ENCODE measurements around the gene SURF2.
"Not testable (repeated sequence)": the region's sequence is repeated elsewhere in the genome, so short reads cannot be mapped to it uniquely, and the experiment has no call there.

The SURF2 gene

GRCh38 chr9:133356391-133357091 is at the start of gene SURF2, which contains the start of gene SURF1:
TSS of gene SURF2 (plus strand) at chr9:133356550. CDS start at chr9:133356593, 43 bp downstream.
TSS of gene SURF1 (minus strand) at chr9:133356487. CDS start at chr9:133356453, 34 bp downstream.
- peak; percentile 65 to 78 for DNase-seq (ENCODE audit: low read depth in 2 of 2, low spot score in 1 of 2)

- DNase-seq (ENCODE audit: low read depth in 2 of 2, low spot score in 1 of 2): no peak
Measured at GRCh38 chr9:133307301-133307700, 49.0 kb upstream of the SURF2 start.

GRCh38 chr9:133309608-133310007 is 46.7 kb upstream of the SURF2 start:
- DNase-seq (ENCODE audit: low read depth in 2 of 2, low spot score in 1 of 2): no peak

GRCh38 chr9:133315997-133316396 is 40.4 kb upstream of the SURF2 start:
- DNase-seq (ENCODE audit: low read depth in 2 of 2, low spot score in 1 of 2): no peak

- not testable (repeated sequence) for DNase-seq (ENCODE audit: low read depth in 2 of 2, low spot score in 1 of 2)
Measured at GRCh38 chr9:133317551-133317950, 38.8 kb upstream of the SURF2 start.

- no peak for DNase-seq (ENCODE audit: low read depth in 2 of 2, low spot score in 1 of 2)
Measured at GRCh38 chr9:133320421-133320881, 35.9 kb upstream of the SURF2 start.

GRCh38 chr9:133321411-133321935 is 34.9 kb upstream of the SURF2 start:
- DNase-seq (ENCODE audit: low read depth in 2 of 2, low spot score in 1 of 2): no peak

GRCh38 chr9:133322701-133323100 is 33.6 kb upstream of the SURF2 start:
- DNase-seq (ENCODE audit: low read depth in 2 of 2, low spot score in 1 of 2): no peak

GRCh38 chr9:133323211-133323610 is 33.1 kb upstream of the SURF2 start:
- DNase-seq (ENCODE audit: low read depth in 2 of 2, low spot score in 1 of 2): no peak

- DNase-seq (ENCODE audit: low read depth in 2 of 2, low spot score in 1 of 2): no peak
Measured at GRCh38 chr9:133323991-133324703, 32.2 kb upstream of the SURF2 start.

- not testable (repeated sequence) for DNase-seq (ENCODE audit: low read depth in 2 of 2, low spot score in 1 of 2)
Measured at GRCh38 chr9:133327021-133327420, 29.3 kb upstream of the SURF2 start.

- no peak for DNase-seq (ENCODE audit: low read depth in 2 of 2, low spot score in 1 of 2)
Measured at GRCh38 chr9:133327834-133328484, 28.4 kb upstream of the SURF2 start.

GRCh38 chr9:133329306-133330156 is 26.8 kb upstream of the SURF2 start:
- not testable (repeated sequence) for DNase-seq (ENCODE audit: low read depth in 2 of 2, low spot score in 1 of 2)

- no peak for DNase-seq (ENCODE audit: low read depth in 2 of 2, low spot score in 1 of 2)
Measured at GRCh38 chr9:133331221-133331620, 25.1 kb upstream of the SURF2 start.

GRCh38 chr9:133331641-133332380 is 24.5 kb upstream of the SURF2 start:
- no peak for DNase-seq (ENCODE audit: low read depth in 2 of 2, low spot score in 1 of 2)

GRCh38 chr9:133332381-133332730 is 24.0 kb upstream of the SURF2 start:
- DNase-seq (ENCODE audit: low read depth in 2 of 2, low spot score in 1 of 2): no peak

- no peak for DNase-seq (ENCODE audit: low read depth in 2 of 2, low spot score in 1 of 2)
Measured at GRCh38 chr9:133333011-133333410, 23.3 kb upstream of the SURF2 start.

GRCh38 chr9:133333566-133333965 is 22.8 kb upstream of the SURF2 start:
- DNase-seq (ENCODE audit: low read depth in 2 of 2, low spot score in 1 of 2): no peak

- no peak for DNase-seq (ENCODE audit: low read depth in 2 of 2, low spot score in 1 of 2)
Measured at GRCh38 chr9:133334161-133334560, 22.2 kb upstream of the SURF2 start.

- DNase-seq (ENCODE audit: low read depth in 2 of 2, low spot score in 1 of 2): not testable (repeated sequence)
Measured at GRCh38 chr9:133334888-133335287, 21.5 kb upstream of the SURF2 start.
